Activated CD4-positive, CD25-positive, alpha-beta regulatory T cell treated with anti-CD3 and anti-CD28 coated beads, Interleukin-2, amount 50 U/mL, for 24 hours (primary cell): ENCODE measurements around the gene GLYR1.
"Not testable (repeated sequence)": the region's sequence is repeated elsewhere in the genome, so short reads cannot be mapped to it uniquely, and the experiment has no call there.

Source experiments
- ATAC-seq, 2 donors: fragments of 150-1000 bp; cut with Tn5 transposase; one replicate each; pipeline ENCODE4 v1.10.0; 2021; ENCODE audit warnings: mild to moderate bottlenecking in 1 of 2, moderate library complexity in 1 of 2

GLYR1 gene

GRCh38 chr16:4846901-4847773 lies at the start of gene GLYR1, which contains the start of gene UBN1:
Gene GLYR1, minus strand, starts transcription at chr16:4847288. Its CDS starts 23 bp downstream, at chr16:4847265.
Gene UBN1, plus strand, starts transcription at chr16:4847481. Its CDS starts 5,437 bp downstream, at chr16:4852918.
- ATAC-seq = peak; percentile 92 to 94

DNA sequence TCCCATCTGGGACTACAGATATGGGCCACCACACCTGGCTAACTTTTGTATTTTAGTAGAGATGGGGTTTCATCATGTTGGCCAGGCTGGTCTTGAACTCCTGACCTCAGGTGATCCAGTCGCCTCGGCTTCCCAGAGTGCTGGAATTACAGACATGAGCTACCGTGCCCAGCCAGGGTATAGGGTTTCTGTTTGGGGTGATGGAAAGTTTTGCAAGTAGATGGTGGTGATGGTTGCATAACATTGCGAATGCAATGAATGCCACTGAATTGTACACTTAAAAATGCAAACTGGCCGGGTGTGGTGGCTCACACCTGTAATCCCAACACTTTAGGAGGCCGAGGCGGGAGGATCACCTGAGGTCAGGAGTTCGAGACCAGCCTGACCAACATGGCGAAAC lies 49.7 kb upstream of the GLYR1 start:
- not testable (repeated sequence) for ATAC-seq

DNA sequence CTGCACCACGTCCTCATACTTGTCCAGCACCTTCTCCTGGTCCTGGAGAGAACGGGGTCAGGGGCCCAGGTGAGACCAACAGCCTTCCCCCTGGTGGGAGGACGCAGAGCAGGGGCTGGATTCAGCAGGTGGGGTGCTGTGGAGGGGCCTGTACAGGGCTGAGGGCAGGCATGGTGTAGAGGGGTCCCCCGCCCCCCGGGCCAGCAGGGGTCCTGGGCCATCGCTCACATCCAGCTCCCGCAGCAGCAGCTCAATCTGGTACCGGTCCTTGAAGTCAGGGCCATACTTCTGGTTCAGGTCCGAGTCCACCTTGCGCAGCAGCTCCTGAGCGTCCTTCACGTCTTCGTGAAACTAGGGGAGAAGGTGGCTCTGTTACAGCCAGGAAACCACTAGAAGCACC lies 48.3 kb upstream of the GLYR1 start:
- ATAC-seq = no peak

DNA sequence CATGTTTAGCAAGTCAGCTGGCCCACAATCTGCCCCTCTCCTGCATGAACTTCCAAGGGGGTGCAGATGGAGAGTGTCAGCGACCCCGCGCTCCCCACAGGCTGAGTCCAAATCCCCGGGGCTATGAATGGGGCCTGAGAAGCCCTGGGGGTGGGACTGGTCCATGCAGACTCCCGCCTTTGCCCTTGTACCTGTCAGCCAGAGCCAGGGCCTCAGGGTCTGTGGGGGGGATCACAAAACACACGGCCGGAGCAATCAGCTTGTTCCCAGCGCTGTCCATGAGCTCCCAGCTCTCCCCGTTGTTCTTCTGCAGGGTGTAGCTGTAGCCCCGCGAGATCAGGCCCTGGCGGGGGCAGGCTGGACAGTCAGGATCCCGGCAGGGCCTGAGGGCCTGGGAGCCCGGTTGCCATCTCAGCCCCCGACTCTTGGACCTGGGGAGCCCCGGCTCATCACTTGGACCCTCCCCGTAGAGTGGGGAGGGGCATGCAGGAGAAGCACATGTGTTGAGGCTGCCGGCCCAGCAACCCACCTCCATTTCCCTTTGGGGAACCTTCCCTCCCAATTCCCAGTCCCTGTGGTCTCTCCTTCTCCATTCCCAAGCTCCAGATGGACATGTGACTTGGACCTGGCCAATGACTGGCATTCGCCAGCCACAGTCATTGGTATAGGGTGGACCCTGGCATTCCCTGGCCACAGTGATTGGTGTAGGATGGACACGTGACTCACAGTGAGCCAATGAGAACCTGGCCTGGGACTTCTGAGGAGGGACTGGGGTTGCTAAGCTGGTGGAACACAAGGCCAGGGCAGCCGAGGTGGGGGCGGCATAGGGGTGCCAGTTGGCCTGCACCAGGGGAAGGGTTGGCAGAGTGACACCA lies 47.4 kb upstream of the GLYR1 start:
- no peak for ATAC-seq

GRCh38 chr16:4893103-4893862 lies 46.2 kb upstream of the GLYR1 start:
- no peak for ATAC-seq

- no peak for ATAC-seq
These were observed 45.4 kb upstream of the GLYR1 start for GRCh38 chr16:4892361-4893102.

DNA sequence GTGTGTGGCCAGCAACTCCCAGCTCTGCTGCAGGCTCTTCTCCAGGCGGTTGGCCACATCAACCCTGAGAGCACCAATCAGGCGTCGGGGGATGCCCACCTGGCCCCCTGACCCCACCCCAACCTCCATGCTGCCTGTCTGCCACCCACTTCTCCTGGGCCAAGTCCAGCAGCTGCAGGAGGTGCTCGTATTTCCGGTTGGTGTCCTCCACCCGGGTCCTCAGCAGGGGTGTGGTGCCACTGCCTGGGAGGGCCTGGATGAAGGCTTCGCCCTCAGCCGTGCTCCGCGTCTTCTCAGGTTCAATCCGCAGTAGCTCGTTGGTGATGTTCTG lies 44.8 kb upstream of the GLYR1 start:
- ATAC-seq = no peak

DNA sequence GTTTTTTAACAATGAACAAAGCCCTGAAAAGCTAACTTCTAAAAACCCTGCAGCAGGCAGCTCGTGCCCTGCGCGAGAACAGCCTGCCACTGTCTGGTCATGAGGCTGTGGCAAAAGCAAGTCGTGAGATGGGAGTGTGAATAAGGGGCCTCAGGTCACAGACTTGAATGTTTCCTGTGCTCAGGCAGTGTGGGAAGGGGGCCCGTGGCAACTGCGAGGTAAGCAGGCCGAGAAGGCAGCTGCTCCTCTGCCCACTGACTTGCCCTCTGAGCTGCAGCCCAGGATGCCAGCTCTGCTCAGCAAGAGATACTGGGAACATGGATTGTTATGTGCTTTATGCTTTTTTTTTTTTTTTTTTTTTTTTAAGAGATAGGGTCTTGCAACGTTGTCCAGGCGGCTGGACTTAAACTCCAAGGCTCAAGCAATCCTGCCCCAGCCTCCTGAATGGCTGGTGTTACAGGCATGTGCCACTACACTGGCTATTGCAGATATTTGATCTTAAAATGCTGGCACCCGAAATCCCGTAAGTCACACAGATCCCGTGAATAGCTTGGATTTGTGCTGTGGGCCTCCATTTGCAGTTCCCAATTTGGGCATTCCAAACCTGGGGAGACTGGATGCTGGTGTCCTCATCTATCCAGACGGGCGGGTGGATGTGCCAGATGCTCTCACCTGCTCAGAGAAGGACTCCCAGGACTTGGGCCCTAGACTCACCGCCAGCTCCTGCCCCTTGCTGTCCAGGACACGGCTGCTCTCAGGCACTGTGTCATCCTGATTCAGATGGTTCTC lies 44.2 kb upstream of the GLYR1 start:
- ATAC-seq = no peak

GRCh38 chr16:4890686-4891085 lies 43.6 kb upstream of the GLYR1 start:
- ATAC-seq = no peak

GRCh38 chr16:4890026-4890425 lies 42.9 kb upstream of the GLYR1 start:
- no peak for ATAC-seq

DNA sequence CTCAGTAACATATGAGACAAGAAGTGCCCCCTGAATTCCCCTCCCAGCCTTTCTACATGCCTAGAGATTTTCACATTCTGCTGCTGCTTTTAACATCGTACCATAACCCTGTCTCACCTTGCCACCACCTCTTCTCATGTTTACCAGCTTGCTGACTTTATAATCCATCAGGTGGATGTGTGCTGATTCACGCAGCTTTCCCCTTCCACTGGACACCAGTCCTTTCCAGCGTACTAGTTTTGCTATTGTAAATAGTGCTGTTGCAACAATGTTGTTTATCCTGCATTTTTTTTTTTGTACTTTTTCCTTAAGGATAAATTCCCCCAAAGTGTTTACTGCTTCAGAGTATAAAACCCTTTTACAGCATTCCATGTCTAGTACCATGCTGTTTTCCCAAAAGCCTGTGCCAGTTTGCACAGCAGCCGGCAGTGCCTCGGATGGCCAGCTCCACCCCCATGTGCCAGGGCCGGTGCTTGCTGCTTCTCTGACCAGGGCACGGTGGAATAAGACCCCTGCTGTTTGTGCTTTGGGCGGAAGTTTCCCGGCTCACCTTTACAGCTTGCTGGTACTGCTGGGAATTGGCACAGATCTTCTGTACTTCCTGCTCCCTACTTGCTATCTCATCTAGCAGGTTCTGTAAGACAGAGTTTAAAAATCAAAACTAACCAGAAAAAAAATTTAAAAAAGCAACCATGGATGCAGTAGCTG lies 41.5 kb upstream of the GLYR1 start:
- no peak for ATAC-seq

- ATAC-seq = no peak
These were observed 39.1 kb upstream of the GLYR1 start for GRCh38 chr16:4886151-4886550.

GRCh38 chr16:4884972-4885874 lies 38.1 kb upstream of the GLYR1 start:
- ATAC-seq = no peak

- ATAC-seq = no peak
These were observed 37.1 kb upstream of the GLYR1 start for GRCh38 chr16:4884209-4884608.

- no peak for ATAC-seq
These were observed 36.4 kb upstream of the GLYR1 start for GRCh38 chr16:4883501-4883900.

- ATAC-seq = no peak
These were observed 35.7 kb upstream of the GLYR1 start for GRCh38 chr16:4882633-4883285.

- no peak for ATAC-seq
These were observed 35.0 kb upstream of the GLYR1 start for GRCh38 chr16:4882000-4882632.

DNA sequence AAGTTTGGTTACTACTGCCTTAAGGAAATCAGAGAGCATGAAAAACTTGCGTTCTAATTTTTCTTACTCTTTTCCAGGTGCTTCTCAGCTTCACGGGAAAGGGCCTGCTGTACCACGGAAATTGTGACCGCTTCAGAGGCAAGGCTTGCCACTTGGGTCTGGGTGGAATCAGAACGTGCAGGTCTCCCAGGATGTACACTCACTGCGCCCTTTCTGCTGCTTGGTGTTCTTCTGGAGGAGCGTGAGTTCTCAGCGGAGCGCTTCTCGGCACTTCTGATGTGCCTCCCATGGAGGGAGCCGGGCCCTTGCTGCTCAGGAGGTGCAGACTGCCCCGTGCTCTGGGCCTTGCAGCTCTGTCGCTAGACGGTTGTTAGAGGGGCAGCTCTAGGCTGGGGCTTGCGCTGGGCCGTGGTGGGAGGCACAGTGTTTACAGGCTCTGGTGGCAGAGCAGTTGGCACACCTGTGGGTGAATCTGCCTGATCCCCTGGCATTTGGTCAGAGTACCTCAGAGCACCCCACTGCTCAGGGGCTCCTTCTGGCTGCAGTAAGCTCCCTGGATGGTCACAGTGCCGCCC lies 33.0 kb upstream of the GLYR1 start:
- ATAC-seq = no peak
